ENCODE data around the gene AP1B1. TPM values are rescaled to one million over a fixed set of nuclear protein-coding genes. Genes with fewer than 3 reads are reported as not detected.
A peak's percentile ranks its signal among the peaks of the same experiment; 100 is the strongest.
"Not testable (repeated sequence)": the region's sequence is repeated elsewhere in the genome, so short reads cannot be mapped to it uniquely, and the experiment has no call there.

AP1B1 gene
- total and polyA plus RNA-seq, 2 donors, result 40.0 to 41.9 TPM

GRCh38 chr22:29351891-29352290, 36.5 kb downstream of the AP1B1 start:
- 86% methylated on average over 9 of the region's 9 CpGs for WGBS
- Histone ChIP-seq H3K4me3 (ENCODE audit: low read depth, low read length) (no peak overlapping the region), H3K4me1 (ENCODE audit: insufficient read depth) (no peaks in the 10 kb centered on the region), H3K27ac (ENCODE audit: low read depth) (no peak overlapping the region), H3K36me3 (ENCODE audit: insufficient read depth) (peaks cover 2% of the 10 kb centered on the region)
- DNase-seq (ENCODE audit: extremely low spot score), result no peak

DNA sequence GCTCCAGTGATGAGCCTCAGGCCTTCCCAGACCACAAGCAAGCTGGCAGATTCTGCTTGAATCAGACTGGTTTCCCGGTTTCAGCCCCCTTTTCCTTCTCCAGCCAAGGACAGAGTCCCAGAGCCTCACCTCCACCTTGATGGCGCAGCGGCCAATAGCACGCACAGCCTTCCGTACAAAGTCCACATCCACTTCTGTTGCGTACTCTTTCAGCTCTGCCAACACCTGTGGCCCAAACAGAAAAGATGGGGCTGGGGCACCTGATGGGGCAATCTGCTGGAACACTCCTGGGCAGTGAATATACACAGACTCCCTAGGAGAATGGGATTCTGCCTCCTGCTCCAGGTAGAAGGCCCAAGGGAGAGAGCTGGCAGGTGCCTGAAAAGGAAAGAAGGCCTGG, 37.3 kb downstream of the AP1B1 start:
- H3K4me1 ChIP-seq (ENCODE audit: insufficient read depth), result no peaks in the 10 kb centered on the region
- 97% methylated on average over 6 of the region's 6 CpGs for WGBS

GRCh38 chr22:29348956-29349355, 39.4 kb downstream of the AP1B1 start:
- H3K36me3 ChIP-seq (ENCODE audit: insufficient read depth), result peaks cover 2% of the 10 kb centered on the region

More for the DNA sequence above, 37.3 kb downstream of the AP1B1 start:
- Histone ChIP-seq H3K36me3 (ENCODE audit: insufficient read depth) (peaks cover 2% of the 10 kb centered on the region), H3K27ac (ENCODE audit: low read depth) (no peak overlapping the region), H3K4me3 (ENCODE audit: low read depth, low read length) (no peak overlapping the region)
- DNase-seq (ENCODE audit: extremely low spot score), result no peak

GRCh38 chr22:29348041-29348440, 40.3 kb downstream of the AP1B1 start:
- WGBS, result 88% methylated on average over 2 of the region's 2 CpGs
- no peaks in the 10 kb centered on the region for H3K36me3 ChIP-seq (ENCODE audit: insufficient read depth)

More at GRCh38 chr22:29348956-29349355, 39.4 kb downstream of the AP1B1 start:
- WGBS, result 84% methylated on average over 18 of the region's 18 CpGs
- H3K27ac ChIP-seq (ENCODE audit: low read depth), result no peak overlapping the region
- H3K4me1 ChIP-seq (ENCODE audit: insufficient read depth), result no peaks in the 10 kb centered on the region
- no peak for DNase-seq (ENCODE audit: extremely low spot score)
- H3K4me3 ChIP-seq (ENCODE audit: low read depth, low read length), result no peak overlapping the region

GRCh38 chr22:29346659-29347058, 41.7 kb downstream of the AP1B1 start:
- H3K4me1 ChIP-seq (ENCODE audit: insufficient read depth), result no peaks in the 10 kb centered on the region
- no peak overlapping the region for H3K27ac ChIP-seq (ENCODE audit: low read depth)
- no peak for DNase-seq (ENCODE audit: extremely low spot score)
- no peak overlapping the region for H3K4me3 ChIP-seq (ENCODE audit: low read depth, low read length)
- H3K36me3 ChIP-seq (ENCODE audit: insufficient read depth), result no peaks in the 10 kb centered on the region
- 93% methylated on average over 4 of the region's 4 CpGs for WGBS

More at GRCh38 chr22:29348041-29348440, 40.3 kb downstream of the AP1B1 start:
- DNase-seq (ENCODE audit: extremely low spot score), result no peak
- Histone ChIP-seq H3K27ac (ENCODE audit: low read depth) (no peak overlapping the region), H3K4me3 (ENCODE audit: low read depth, low read length) (no peak overlapping the region), H3K4me1 (ENCODE audit: insufficient read depth) (no peaks in the 10 kb centered on the region)

DNA sequence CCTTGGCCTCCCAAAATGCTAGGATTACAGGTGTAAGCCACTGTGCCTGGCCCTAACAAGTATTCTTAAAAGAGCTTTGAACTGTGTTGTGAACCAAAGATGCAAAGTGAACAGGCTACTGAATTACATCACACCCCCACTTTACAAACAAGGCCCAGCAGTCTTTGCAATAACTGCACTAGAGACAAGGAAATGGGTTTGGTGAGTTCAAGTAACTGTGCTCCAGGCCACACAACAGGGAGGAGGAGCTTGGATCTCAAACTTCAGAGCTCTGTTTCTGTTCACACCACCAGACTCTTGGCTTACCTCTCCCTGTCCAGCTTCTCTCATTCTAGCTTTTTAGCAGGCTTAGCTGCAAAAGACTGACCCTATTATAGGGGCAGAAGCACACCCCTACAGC, 42.4 kb downstream of the AP1B1 start:
- no peak for DNase-seq (ENCODE audit: extremely low spot score)
- Histone ChIP-seq H3K4me3 (ENCODE audit: low read depth, low read length) (no peak overlapping the region), H3K27ac (ENCODE audit: low read depth) (no peak overlapping the region), H3K36me3 (ENCODE audit: insufficient read depth) (no peaks in the 10 kb centered on the region), H3K4me1 (ENCODE audit: insufficient read depth) (no peaks in the 10 kb centered on the region)

DNA sequence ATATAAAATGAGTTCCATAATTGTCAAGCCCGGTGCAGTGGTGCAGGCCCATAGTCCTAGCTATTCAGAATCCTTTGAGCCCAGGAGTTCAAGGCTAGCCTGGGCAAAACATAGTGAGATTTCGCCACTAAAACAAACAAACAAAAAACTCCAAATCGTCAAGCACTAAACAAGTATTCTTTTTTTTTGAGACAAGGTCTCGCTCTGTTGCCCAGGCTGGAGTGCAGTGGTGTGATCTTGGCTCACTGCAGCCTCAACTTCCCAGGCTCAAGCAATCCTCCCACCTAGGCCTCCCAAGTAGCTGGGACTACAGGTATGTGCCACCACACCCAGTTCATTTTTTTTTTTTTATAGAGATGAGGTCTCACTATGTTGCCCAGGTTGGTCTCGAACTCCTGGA, 43.5 kb downstream of the AP1B1 start:
- H3K4me3 ChIP-seq (ENCODE audit: low read depth, low read length); H3K4me1 ChIP-seq (ENCODE audit: insufficient read depth); H3K27ac ChIP-seq (ENCODE audit: low read depth); H3K36me3 ChIP-seq (ENCODE audit: insufficient read depth); DNase-seq (ENCODE audit: extremely low spot score): not testable (repeated sequence)
- 81% methylated on average over 5 of the region's 5 CpGs for WGBS

DNA sequence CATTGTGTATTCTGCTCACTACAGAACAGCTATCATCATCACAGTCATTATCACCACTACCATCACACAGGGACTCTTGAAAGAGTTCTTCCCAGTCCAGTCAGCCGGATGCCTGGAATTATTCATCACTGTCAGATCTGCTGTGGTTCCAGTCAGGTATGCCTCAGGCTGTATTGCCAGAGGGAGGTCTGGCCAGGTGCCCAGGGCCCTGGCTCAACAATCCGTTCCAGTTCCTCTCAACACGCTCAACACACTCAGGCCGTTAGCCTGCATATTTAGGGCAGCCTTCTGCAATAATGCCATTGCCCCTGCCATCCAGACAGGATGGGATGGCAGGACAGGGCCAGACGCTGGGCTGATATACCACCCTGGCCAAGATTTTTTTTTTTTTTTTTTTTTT, 44.2 kb downstream of the AP1B1 start:
- H3K4me3 ChIP-seq (ENCODE audit: low read depth, low read length), result no peak overlapping the region
- WGBS, result 36% methylated on average over 5 of the region's 5 CpGs
- H3K27ac ChIP-seq (ENCODE audit: low read depth), result no peak overlapping the region
- DNase-seq (ENCODE audit: extremely low spot score), result peak; percentile 40
- H3K4me1 ChIP-seq (ENCODE audit: insufficient read depth), result no peaks in the 10 kb centered on the region
- H3K36me3 ChIP-seq (ENCODE audit: insufficient read depth), result no peaks in the 10 kb centered on the region

GRCh38 chr22:29343313-29343805, 45.0 kb downstream of the AP1B1 start:
- no peaks in the 10 kb centered on the region for H3K4me1 ChIP-seq (ENCODE audit: insufficient read depth)
- H3K36me3 ChIP-seq (ENCODE audit: insufficient read depth), result no peaks in the 10 kb centered on the region
- WGBS, result 69% methylated on average over 7 of the region's 7 CpGs
- no peak for DNase-seq (ENCODE audit: extremely low spot score)
- H3K4me3 ChIP-seq (ENCODE audit: low read depth, low read length), result no peak overlapping the region
- no peak overlapping the region for H3K27ac ChIP-seq (ENCODE audit: low read depth)

DNA sequence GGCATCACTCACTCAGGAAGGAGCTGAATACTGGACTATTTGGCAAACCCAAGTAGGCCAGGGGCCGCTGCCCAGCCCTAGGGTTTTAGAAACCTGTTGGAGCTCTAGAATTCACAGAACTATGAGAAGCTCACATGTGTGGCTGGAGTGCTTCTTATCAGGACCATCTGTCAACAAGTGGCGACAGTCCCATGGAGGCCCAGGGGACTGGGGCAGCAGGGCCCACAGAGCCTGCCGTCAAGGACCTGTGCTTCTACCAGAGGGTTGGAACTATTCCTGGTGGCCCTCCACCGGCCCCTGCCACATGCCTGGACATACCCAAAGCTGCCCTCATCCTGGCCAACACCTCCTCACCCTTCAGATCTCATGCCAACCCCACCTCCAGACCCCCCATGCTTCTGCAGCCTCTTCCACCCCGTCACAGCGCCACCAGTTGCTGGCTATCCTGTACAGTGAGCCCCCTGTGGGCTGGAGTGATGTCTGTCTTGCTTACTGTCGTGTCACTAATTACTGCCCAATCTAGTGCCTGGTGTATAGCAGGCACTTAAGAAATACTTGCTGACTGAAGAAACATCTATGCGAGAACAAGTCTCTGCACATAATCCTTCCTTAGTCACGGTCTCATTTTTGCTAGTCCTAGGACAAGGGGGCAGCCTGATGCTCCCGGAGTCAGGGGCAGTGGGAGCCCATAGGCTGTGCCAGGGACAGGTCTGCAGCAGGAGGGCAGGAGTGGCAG, 45.6 kb downstream of the AP1B1 start:
- WGBS, result 85% methylated on average over 10 of the region's 10 CpGs
- Histone ChIP-seq H3K36me3 (ENCODE audit: insufficient read depth) (no peaks in the 10 kb centered on the region), H3K27ac (ENCODE audit: low read depth) (no peak overlapping the region), H3K4me3 (ENCODE audit: low read depth, low read length) (no peak overlapping the region), H3K4me1 (ENCODE audit: insufficient read depth) (no peaks in the 10 kb centered on the region)
- peak; percentile 18 for DNase-seq (ENCODE audit: extremely low spot score)

DNA sequence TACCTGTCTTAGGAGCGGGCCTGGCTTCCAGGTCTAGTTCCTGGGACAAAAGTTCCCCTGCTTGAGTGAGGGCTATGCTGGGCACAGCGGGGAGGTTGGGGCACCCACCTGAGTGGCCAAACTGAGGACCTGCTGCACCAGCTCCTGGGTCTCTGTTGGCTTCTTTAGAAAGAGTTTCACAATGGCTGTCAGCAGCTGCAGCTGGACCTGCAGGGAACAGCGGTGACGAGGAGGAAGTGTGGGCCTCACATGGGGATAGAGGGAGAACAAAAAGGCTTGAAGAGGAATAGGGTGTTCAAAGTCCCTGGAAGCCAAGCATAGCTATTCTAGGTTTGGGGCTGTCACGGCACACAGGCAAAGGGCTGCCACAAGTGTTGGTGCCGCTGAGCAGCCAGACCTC, 46.2 kb downstream of the AP1B1 start:
- H3K4me1 ChIP-seq (ENCODE audit: insufficient read depth), result no peaks in the 10 kb centered on the region
- no peak overlapping the region for H3K4me3 ChIP-seq (ENCODE audit: low read depth, low read length)
- no peak overlapping the region for H3K27ac ChIP-seq (ENCODE audit: low read depth)
- H3K36me3 ChIP-seq (ENCODE audit: insufficient read depth), result no peaks in the 10 kb centered on the region
- WGBS, result 84% methylated on average over 6 of the region's 6 CpGs
- no peak for DNase-seq (ENCODE audit: extremely low spot score)

- no peaks in the 10 kb centered on the region for H3K36me3 ChIP-seq (ENCODE audit: insufficient read depth)
- no peaks in the 10 kb centered on the region for H3K4me1 ChIP-seq (ENCODE audit: insufficient read depth)
- H3K27ac ChIP-seq (ENCODE audit: low read depth), result no peak overlapping the region
- WGBS, result 95% methylated on average over 2 of the region's 2 CpGs
- DNase-seq (ENCODE audit: extremely low spot score), result no peak
- H3K4me3 ChIP-seq (ENCODE audit: low read depth, low read length), result no peak overlapping the region
These were observed 46.6 kb downstream of the AP1B1 start for GRCh38 chr22:29341849-29342127.

- H3K36me3 ChIP-seq (ENCODE audit: insufficient read depth), result no peaks in the 10 kb centered on the region
- no peak overlapping the region for H3K27ac ChIP-seq (ENCODE audit: low read depth)
- no peaks in the 10 kb centered on the region for H3K4me1 ChIP-seq (ENCODE audit: insufficient read depth)
- H3K4me3 ChIP-seq (ENCODE audit: low read depth, low read length), result no peak overlapping the region
- 84% methylated on average over 25 of the region's 25 CpGs for WGBS
- no peak for DNase-seq (ENCODE audit: extremely low spot score)
These were observed 47.1 kb downstream of the AP1B1 start for GRCh38 chr22:29341056-29341848.

DNA sequence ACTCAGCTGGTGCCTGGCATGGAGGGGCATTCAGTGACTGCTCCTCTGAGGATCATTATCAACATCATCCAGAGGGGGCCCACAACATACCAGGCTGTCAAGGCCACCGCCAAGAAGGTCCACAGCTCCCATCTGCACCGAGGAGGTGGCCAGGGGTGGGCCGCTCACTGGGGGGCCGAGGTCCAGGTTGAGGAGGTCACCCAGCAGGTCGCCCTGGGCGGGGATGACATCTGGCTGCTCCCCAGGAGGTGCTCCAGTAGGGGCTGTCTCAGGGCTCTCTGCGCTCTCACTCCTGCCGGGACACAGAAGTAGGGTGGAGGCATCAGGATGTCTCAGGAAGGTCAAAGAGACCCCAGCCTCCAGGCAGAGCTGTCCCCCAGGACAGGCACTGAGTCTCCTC, 47.8 kb downstream of the AP1B1 start:
- 90% methylated on average over 8 of the region's 8 CpGs for WGBS

More for the DNA sequence above, 47.8 kb downstream of the AP1B1 start:
- Histone ChIP-seq H3K36me3 (ENCODE audit: insufficient read depth) (no peaks in the 10 kb centered on the region), H3K27ac (ENCODE audit: low read depth) (no peak overlapping the region), H3K4me3 (ENCODE audit: low read depth, low read length) (no peak overlapping the region), H3K4me1 (ENCODE audit: insufficient read depth) (no peaks in the 10 kb centered on the region)
- DNase-seq (ENCODE audit: extremely low spot score), result no peak

Data from urinary bladder (tissue), 4 donors.